Smooth muscle cell of the brain vasculature (primary cell): Measurements from ENCODE around the gene AKR1C1.
"Not testable (repeated sequence)": the region's sequence is repeated elsewhere in the genome, so short reads cannot be mapped to it uniquely, and the experiment has no call there.

ENCODE experiments used
- DNase-seq: peaks from one replicate; pipeline ENCODE4 v3.0.0-alpha.2; 2012; ENCODE audit warnings: low read depth, low spot score

AKR1C1 gene

DNA sequence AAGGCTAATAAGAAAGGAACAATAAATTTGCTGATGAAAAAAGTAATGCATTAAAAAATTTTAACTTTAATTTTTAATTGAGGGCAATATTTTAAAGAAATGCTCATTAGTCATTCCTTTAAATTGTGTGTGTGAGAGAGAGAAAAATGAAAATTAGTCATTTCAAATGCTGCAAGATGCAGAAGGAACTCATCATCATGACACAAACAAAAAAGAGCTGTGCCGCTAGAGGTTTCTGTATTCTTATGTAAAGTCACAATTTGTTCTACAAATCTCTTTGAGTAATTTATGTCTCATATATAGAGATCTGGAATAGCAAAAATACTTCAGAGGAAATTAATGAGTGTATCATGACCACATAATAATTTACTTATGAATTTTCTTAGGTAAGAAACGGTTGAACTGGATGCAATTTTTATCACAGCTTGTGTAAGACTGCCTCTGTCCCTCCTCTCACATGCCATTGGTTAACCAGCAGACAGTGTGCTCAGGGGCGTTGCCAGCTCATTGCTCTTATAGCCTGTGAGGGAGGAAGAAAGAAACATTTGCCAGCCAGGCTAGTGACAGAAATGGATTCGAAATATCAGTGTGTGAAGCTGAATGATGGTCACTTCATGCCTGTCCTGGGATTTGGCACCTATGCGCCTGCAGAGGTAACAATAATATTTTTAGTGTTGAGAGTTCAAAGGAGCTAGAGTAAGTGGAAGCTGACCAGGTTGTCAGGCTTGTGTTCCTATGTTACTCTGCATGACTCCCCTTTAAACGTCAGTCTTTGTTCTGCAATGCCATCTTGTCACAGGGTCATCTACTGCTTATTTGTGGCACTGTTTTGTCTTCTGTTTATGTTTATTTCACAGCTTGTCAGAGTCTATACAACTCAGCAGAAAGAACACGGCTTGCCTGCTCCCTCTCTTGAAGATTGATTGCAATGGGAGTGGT is at the start of gene AKR1C1:
AKR1C1 (plus strand) TSS at position 540 of the 939 bp plus-strand sequence; CDS start at position 570, 30 bp downstream.
- DNase-seq: not testable (repeated sequence)

DNA sequence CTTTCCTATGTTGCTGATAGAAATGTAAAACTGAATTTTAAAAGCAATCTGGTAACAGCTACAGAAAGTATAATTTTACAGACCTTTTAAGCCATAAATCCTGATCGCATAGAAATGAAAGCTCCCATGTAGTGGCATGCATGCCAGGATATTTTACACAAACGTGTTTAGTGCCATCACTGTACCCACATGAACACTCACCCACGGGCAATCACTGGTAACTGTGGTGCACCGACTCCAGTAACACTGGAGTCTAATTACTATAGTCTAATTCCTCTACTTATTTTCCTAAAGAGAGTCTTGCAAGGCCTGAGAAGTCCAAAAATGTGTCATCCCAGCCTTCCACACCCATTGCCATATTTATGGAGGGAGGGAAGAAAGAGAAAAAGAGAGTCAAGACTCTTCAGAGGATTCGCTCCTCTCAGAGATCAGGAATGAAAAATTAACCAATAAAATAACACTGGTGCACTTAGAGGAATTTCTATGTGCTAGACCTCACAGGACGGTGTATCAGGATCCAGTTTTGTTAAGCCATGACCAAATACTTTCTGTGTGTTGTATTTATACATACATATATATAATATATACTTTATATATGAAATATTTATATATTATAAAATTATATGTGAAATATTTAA is 48.9 kb upstream of the AKR1C1 start:
- DNase-seq: no peak

- DNase-seq: no peak
Observed at GRCh38 chr10:4916086-4916716, 47.0 kb upstream of the AKR1C1 start.

- DNase-seq: no peak
Observed at GRCh38 chr10:4918236-4918635, 45.0 kb upstream of the AKR1C1 start.

DNA sequence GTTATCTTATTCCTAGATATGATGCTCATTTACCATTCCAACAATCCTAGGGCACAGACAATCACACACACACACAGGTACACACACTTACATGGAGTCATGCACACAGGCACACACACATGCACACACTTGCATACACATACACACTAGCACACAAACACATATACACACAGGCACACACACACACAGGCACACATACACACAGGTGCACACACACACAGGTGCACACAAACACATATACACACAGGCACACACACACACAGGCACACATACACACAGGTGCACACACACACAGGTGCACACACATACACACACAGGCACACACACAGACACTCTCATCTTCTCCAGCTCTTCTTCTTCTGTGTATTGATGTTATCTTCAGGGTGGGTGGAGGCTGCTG is 38.7 kb upstream of the AKR1C1 start:
- not testable (repeated sequence) for DNase-seq

DNA sequence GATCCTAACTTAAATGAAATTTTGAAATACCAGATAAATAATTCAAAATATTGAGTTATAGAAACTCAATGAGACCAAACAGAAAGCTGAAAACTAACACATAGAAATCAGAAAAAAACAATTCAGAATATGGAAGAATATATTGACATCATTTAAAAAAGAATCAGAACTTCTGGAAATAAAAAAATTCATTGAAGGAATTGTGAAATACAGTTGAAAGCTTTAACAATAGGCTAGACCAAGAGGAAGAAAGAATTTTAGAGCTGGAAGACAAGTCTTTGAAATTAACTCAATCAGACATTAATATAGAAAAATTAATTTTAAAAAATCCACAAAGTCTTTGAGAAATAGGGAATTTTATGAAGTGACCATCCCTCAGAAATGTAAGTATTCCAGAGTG is 36.8 kb upstream of the AKR1C1 start:
- no peak for DNase-seq

- DNase-seq: no peak
Observed at GRCh38 chr10:4931587-4931986, 31.6 kb upstream of the AKR1C1 start.

DNA sequence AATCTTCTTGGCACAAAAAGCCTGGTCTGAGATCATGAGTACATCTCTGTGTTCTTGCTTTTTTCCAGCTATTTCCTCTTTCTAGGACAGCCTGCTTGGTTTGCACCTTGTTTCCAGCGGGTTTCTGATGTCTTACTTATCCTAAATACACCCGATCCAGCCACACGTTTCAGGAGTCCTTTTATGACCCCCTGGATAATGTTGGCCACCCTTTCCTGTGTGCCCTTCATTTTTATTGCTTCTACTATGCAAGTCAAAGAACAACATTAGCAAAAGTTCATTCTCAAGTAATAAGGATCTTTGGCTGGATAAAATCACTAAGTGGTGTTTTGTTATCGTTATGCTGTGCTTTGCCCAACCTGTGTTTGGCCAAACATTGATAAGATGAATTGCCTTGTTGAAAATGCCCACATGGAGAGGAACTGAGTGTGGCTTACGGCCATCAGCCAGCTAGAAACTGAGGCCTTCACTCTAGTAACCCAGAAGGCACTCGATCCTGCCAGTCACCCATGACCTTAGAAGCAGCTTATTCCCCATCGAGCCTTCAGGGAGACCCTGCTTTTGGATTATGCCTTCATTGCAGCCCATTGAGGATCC is 28.7 kb upstream of the AKR1C1 start:
- DNase-seq: no peak

GRCh38 chr10:4937346-4937745 is 25.9 kb upstream of the AKR1C1 start:
- DNase-seq: no peak

GRCh38 chr10:4939224-4940072 is 23.8 kb upstream of the AKR1C1 start:
- DNase-seq: no peak

GRCh38 chr10:4940073-4940428 is 23.2 kb upstream of the AKR1C1 start:
- DNase-seq: not testable (repeated sequence)

- not testable (repeated sequence) for DNase-seq
Observed at GRCh38 chr10:4940909-4941308, 22.3 kb upstream of the AKR1C1 start.

- no peak for DNase-seq
Observed at GRCh38 chr10:4941540-4942330, 21.5 kb upstream of the AKR1C1 start.

DNA sequence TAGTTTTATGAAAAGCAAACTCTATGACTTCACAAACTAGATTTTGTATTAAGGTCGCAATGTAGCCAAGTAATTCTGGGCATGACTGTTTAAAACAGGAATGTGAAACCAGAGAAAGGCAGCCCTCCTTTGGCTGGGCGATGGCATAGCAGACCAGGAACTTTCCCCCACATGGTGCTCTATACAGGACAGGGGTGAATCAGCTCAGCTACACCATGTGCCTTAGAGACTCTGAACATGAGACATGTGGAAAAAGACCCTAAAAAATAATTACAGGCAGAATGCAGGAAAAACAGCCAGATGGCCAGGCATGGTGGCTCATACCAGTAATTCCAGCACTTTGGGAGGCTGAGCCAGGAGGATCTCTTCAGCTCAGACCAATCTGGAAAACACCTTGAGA is 20.3 kb upstream of the AKR1C1 start:
- not testable (repeated sequence) for DNase-seq

GRCh38 chr10:4943416-4943815 is 19.8 kb upstream of the AKR1C1 start:
- not testable (repeated sequence) for DNase-seq

GRCh38 chr10:4943821-4944220 is 19.4 kb upstream of the AKR1C1 start:
- DNase-seq: no peak

GRCh38 chr10:4944841-4945240 is 18.4 kb upstream of the AKR1C1 start:
- DNase-seq: no peak

DNA sequence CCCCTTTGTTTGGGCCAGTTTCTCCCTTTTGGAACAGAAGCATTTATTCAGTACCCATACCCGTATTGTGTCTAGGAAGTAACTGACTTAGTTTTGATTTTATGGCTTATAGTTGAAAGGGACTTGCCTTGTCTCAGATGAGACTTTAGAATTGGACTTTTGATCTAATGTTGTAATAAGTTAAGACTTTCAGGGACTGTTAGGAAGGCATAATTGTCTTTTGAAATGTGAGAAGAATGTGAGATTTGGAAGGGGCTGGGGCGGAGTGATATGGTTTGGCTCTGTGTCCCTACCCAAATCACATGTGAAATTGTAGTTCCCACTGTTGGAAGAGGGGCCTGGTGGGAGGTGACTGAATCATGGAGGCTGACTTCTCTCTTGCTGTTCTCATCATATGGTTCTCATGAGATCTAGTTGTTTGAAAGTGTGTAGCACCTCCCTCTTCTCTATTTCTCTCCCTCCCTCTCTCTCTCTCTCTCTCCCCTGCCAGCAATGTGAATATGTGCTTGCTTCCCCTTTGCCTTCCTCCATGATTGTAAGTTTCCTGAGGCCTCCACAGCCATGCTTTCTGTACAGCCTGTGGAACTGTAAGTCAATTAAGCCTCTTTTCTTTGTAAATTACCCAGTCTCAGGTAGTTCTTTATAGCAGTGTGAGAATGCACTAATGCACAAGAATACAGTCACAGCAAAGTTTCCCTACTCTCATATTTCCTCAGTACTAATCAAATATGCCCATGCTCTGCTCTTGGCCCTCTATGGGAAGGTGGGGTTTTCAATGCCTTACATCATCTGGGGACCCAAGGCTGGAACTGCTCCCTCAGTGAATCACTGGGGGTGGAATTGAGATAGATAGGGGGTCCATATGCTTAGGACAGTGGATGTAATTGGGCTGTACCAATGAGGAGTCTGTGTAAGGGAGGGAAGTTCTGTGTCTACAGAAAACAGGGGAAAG is 17.2 kb upstream of the AKR1C1 start:
- no peak for DNase-seq

DNA sequence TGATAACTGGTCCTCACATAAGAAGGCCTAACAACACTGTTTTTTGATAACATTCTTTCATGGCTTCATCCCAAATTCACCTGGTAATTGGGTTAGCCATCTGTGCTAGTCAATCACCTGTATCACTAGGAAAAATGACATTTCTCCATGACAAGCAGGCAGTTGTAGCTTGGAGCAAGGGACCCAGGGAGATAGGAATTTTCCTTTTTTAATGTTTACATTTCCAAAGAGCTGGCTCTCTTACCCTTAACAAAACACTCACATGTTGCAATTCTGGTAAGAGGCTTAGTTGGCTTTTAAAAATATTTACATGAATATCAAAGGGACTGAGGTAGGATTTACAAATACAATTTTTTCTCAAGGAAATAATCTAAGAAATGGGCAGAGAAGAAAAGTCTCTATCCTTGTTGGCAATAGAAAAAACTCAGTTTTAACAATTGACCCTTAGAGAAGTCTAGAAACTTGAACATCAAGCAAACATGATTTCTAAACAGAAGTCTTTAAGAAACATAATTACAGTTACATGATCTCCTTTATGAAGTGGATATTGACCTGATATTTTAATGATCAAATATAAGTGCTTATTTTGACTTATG is 16.1 kb upstream of the AKR1C1 start:
- no peak for DNase-seq
